ENCODE data around the gene DDX39B.

The DDX39B gene

GRCh38 chr6:31493875-31494694 is 47.7 kb downstream of the DDX39B start (continued):
- TF ChIP-seq ZBTB44 (tag by site-specific recombination; IDR thresholded peaks at IDR 0.05) (0 out of 2 replicates have a peak, but pooled peaks have one; percentile 24), SP3 (tag by site-specific recombination; IDR thresholded peaks at IDR 0.05) (peak; percentile 55; the same call in 1 of the 2 replicates), ZNF629 (tag by site-specific recombination; IDR thresholded peaks at IDR 0.05) (peak; percentile 48), FEZF1 (tag by site-specific recombination; IDR thresholded peaks at IDR 0.05) (no peak), BCL11A (tag by site-specific recombination; IDR thresholded peaks at IDR 0.05; ENCODE audit: low read depth) (peak; percentile 23), ZNF555 (tag by site-specific recombination; conservative IDR thresholded peaks at IDR 0.05) (no peak), ZNF223 (tag by site-specific recombination; IDR thresholded peaks at IDR 0.05) (no peak), ZNF660 (tag by site-specific recombination; IDR thresholded peaks at IDR 0.05) (peak; percentile 88), ZBTB1 (tag by site-specific recombination; IDR thresholded peaks at IDR 0.05) (no peak), ZNF843 (tag by site-specific recombination; IDR thresholded peaks at IDR 0.05) (no peak), IKZF3 (tag by site-specific recombination; IDR thresholded peaks at IDR 0.05) (peak; percentile 74), ZNF747 (tag by site-specific recombination; IDR thresholded peaks at IDR 0.05) (no peak), GLIS1 (tag by site-specific recombination; IDR thresholded peaks at IDR 0.05) (no peak), ZNF202 (tag by site-specific recombination; IDR thresholded peaks at IDR 0.05; ENCODE audit: borderline replicate concordance) (no peak), ZNF501 (tag by site-specific recombination; IDR thresholded peaks at IDR 0.05) (0 out of 2 replicates have a peak, but pooled peaks have one; percentile 59), ZSCAN18 (tag by site-specific recombination; IDR thresholded peaks at IDR 0.05) (no peak), KLF10 (tag by site-specific recombination; IDR thresholded peaks at IDR 0.05) (peak; percentile 21; the same call in 1 of the 2 replicates), ZNF155 (tag by site-specific recombination; IDR thresholded peaks at IDR 0.05) (no peak), ZNF394 (tag by site-specific recombination; IDR thresholded peaks at IDR 0.05; ENCODE audit: borderline replicate concordance) (peak; percentile 11; the same call in 1 of the 2 replicates), PBX3 (CRISPR knock-in tag; IDR thresholded peaks at IDR 0.05) (peak; percentile 65; the same call in 1 of the 2 replicates), ZNF335 (tag by site-specific recombination; conservative IDR thresholded peaks at IDR 0.05) (no peak; the same call in none of the 2 replicates), ZNF248 (tag by site-specific recombination; IDR thresholded peaks at IDR 0.05) (no peak), GLIS2 (tag by site-specific recombination; IDR thresholded peaks at IDR 0.05) (peak; percentile 40; the same call in 1 of the 2 replicates), ZNF654 (tag by site-specific recombination; IDR thresholded peaks at IDR 0.05; ENCODE audit: low read depth) (peak; percentile 99), ZNF169 (tag by site-specific recombination; IDR thresholded peaks at IDR 0.05) (no peak), ZIC2 (tag by site-specific recombination; IDR thresholded peaks at IDR 0.05) (peak; percentile 50), ZNF423 (tag by site-specific recombination; IDR thresholded peaks at IDR 0.05) (no peak), ZNF184 (tag by site-specific recombination; IDR thresholded peaks at IDR 0.05) (no peak), ZNF76 (tag by site-specific recombination; IDR thresholded peaks at IDR 0.05; ENCODE audit: borderline replicate concordance, low read depth) (peak; percentile 72), ZNF785 (tag by site-specific recombination; IDR thresholded peaks at IDR 0.05) (no peak), ZNF341 (tag by site-specific recombination; IDR thresholded peaks at IDR 0.05; ENCODE audit: low read depth) (peak; percentile 73), BCL11B (tag by site-specific recombination; IDR thresholded peaks at IDR 0.05; ENCODE audit: low read depth) (peak; percentile 78; the same call in 1 of the 2 replicates), ZSCAN5A (tag by site-specific recombination; IDR thresholded peaks at IDR 0.05) (no peak), KLF17 (tag by site-specific recombination; IDR thresholded peaks at IDR 0.05) (peak; percentile 64; the same call in 1 of the 2 replicates)
